ENCODE data around the gene VOPP1. TPM values are rescaled to one million over a fixed set of nuclear protein-coding genes. Genes with fewer than 3 reads are reported as not detected.
A peak's percentile ranks its signal among the peaks of the same experiment; 100 is the strongest.

Gene VOPP1
- total RNA-seq, 1 experiment from 2014 or later = 63.9 TPM

DNA sequence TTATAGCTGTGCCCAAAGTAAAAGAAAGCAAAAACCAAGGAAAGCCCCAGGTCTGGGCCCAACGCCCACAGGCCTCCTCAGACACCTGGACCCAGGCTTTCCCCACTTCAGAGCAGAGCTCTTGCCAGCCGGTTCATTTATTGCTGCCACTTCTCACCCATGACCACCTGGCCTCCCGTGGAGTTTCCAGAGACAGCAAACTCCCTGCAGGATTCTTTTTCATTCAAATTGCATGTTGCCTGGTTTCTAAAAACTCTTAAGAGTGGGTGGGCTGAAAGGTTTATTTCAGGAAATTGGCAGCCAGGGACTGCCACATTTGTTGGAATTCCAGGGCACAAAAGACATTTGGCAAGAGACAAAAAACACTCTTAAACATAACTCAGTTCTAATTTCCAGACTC, 4.7 kb downstream of the VOPP1 start (continued):
- TF ChIP-seq CREM (CRISPR knock-in tag; IDR thresholded peaks at IDR 0.05) (no peak), TP53 (CRISPR knock-in tag; IDR thresholded peaks at IDR 0.05) (no peak), PRRX2 (CRISPR knock-in tag; IDR thresholded peaks at IDR 0.05) (no peak), GRHL2 (CRISPR knock-in tag; IDR thresholded peaks at IDR 0.05; ENCODE audit: insufficient replicate concordance, severe bottlenecking) (no peak)

GRCh38 chr7:55565681-55566080, 6.6 kb downstream of the VOPP1 start:
- no peak overlapping the region for H3K4me3 Mint-ChIP-seq

GRCh38 chr7:55563596-55564325, 8.5 kb downstream of the VOPP1 start:
- ChIA-PET POLR2A (interaction anchor here (0.5 to 1.1 kb wide), 3 partner anchors 8 to 142 kb away, joined by 3 to 4 read pairs (median 3); no protein-coding TSS in a partner anchor), CTCF (interaction anchor here (0.6 to 0.7 kb wide), 4 partner anchors 10 to 775 kb away, joined by 3 to 4 read pairs (median 3); no protein-coding TSS in a partner anchor)
- no peak for TF ChIP-seq GABPB1 (CRISPR knock-in tag; IDR thresholded peaks at IDR 0.05)
- no peak for TF ChIP-seq FOXP1 (CRISPR knock-in tag; IDR thresholded peaks at IDR 0.05; ENCODE audit: borderline replicate concordance)
- no peak for TF ChIP-seq CDX4 (CRISPR knock-in tag; IDR thresholded peaks at IDR 0.05; ENCODE audit: borderline replicate concordance)
- TF ChIP-seq ZNF232 (CRISPR knock-in tag; IDR thresholded peaks at IDR 0.05) = no peak
- TF ChIP-seq PRRX2 (CRISPR knock-in tag; IDR thresholded peaks at IDR 0.05) = no peak
- no peak for TF ChIP-seq TEAD4 (CRISPR knock-in tag; IDR thresholded peaks at IDR 0.05)
- TF ChIP-seq NR2C2 (CRISPR knock-in tag; IDR thresholded peaks at IDR 0.05) = no peak
- no peak for TF ChIP-seq ZNF396 (CRISPR knock-in tag; IDR thresholded peaks at IDR 0.05; ENCODE audit: borderline replicate concordance)
- TF ChIP-seq NR1H2 (CRISPR knock-in tag; IDR thresholded peaks at IDR 0.05) = no peak
- no peak for TF ChIP-seq MXD4 (CRISPR knock-in tag; IDR thresholded peaks at IDR 0.05; ENCODE audit: borderline replicate concordance)
- no peak for TF ChIP-seq ZNF138 (CRISPR knock-in tag; conservative IDR thresholded peaks at IDR 0.05)
- no peak for TF ChIP-seq AR (CRISPR knock-in tag; IDR thresholded peaks at IDR 0.05)
- TF ChIP-seq SMAD4 (CRISPR knock-in tag; IDR thresholded peaks at IDR 0.05) = no peak
- TF ChIP-seq MLX (CRISPR knock-in tag; IDR thresholded peaks at IDR 0.05) = no peak
- TF ChIP-seq TCF7 (CRISPR knock-in tag; IDR thresholded peaks at IDR 0.05; ENCODE audit: low read depth) = no peak
- TF ChIP-seq NFYB (CRISPR knock-in tag; conservative IDR thresholded peaks at IDR 0.05; ENCODE audit: low read depth) = no peak
- no peak for TF ChIP-seq MYBL2 (CRISPR knock-in tag; IDR thresholded peaks at IDR 0.05)
- Mint-ChIP-seq H3K36me3 (peaks cover 2% of the 10 kb centered on the region; the same call in 1 of the 2 replicates), H3K9me3 (no peaks in the 10 kb centered on the region), H3K27me3 (ENCODE audit: low read depth) (no peaks in the 10 kb centered on the region), H3K4me3 (no peak overlapping the region), H3K4me1 (peaks cover 78% of the 10 kb centered on the region), H3K27ac (peak overlapping the region; percentile 89)
- DNase-seq (ENCODE audit: low spot score) = no peak
- ATAC-seq = peak; percentile 61

More at GRCh38 chr7:55565681-55566080, 6.6 kb downstream of the VOPP1 start:
- no peaks in the 10 kb centered on the region for H3K9me3 Mint-ChIP-seq
- POLR2A ChIA-PET = no interaction called here
- ATAC-seq (no peak), DNase-seq (ENCODE audit: low spot score) (no peak)
- H3K27me3 Mint-ChIP-seq (ENCODE audit: low read depth) = no peaks in the 10 kb centered on the region
- peaks cover 85% of the 10 kb centered on the region for H3K4me1 Mint-ChIP-seq
- no peak for TF ChIP-seq FOXJ3 (CRISPR knock-in tag; IDR thresholded peaks at IDR 0.05; ENCODE audit: borderline replicate concordance)
- peaks cover 2% of the 10 kb centered on the region; the same call in 1 of the 2 replicates for H3K36me3 Mint-ChIP-seq
- peak overlapping the region; percentile 78 for H3K27ac Mint-ChIP-seq
- CTCF ChIA-PET = no interaction called here

Measured in WTC11 (cell line).